B cell (primary cell): ENCODE data around the gene MAP4K1. TPM values are rescaled to one million over a fixed set of nuclear protein-coding genes. Genes with fewer than 3 reads are reported as not detected.

Experiments used
- ATAC-seq: fragments of 200-7000 bp; cut with Tn5 transposase; one replicate; pipeline ENCODE4 v1.10.0; 2021; ENCODE audit warnings: low read depth, mild to moderate bottlenecking, moderate number of reproducible peaks, moderate library complexity
- CTCF ChIA-PET: fragments of 350-600 bp; sonication (Branson Sonifier 250); formaldehyde crosslinking; loops from one replicate; lab custom pipeline; 2021; ENCODE audit warnings: antibody characterized with exemption, inconsistent platforms; lab: Charles Lee
- POLR2A ChIA-PET: fragments of 350-600 bp; sonication (Branson Sonifier 250); formaldehyde crosslinking; loops from one replicate; lab custom pipeline; 2021; ENCODE audit warnings: antibody characterized with exemption; lab: Charles Lee
- DNase-seq: peaks from one replicate; pipeline ENCODE4 v3.0.0; 2013
- H2AFZ ChIP-seq: 2 replicates; pipeline ENCODE4 v1.6.1; 2012; ENCODE audit warnings: mild to moderate bottlenecking, low read depth, low read length; ENCODE audit not compliant: insufficient read depth, poor library complexity, severe bottlenecking
- H3K27ac ChIP-seq, 2 donors: 1 replicate in 1 of 2; 2 replicates in 1 of 2; pipeline ENCODE4 v1.5.1; 2012 to 2013; ENCODE audit warnings: low read length in 2 of 2, mild to moderate bottlenecking in 2 of 2, moderate library complexity in 1 of 2
- H3K27me3 ChIP-seq, 4 experiments: fragments of 200-600 bp in 1 of 4; sonication (generic) in 1 of 4; replicated peaks in 1 of 4; 1 replicate in 2 of 4; 2 replicates in 2 of 4; pipeline versions ENCODE4 v1.6.1 to v1.7.0; 2013 to 2016; ENCODE audit warnings: low read length in 3 of 4, mild to moderate bottlenecking in 2 of 4, mixed read lengths in 1 of 4, moderate library complexity in 1 of 4; ENCODE audit not compliant: insufficient read depth in 4 of 4, control insufficient read depth in 3 of 4; ENCODE audit errors: control extremely low read depth in 1 of 4
- H3K36me3 ChIP-seq, 2 experiments: replicated peaks in 1 of 2; 1 replicate in 1 of 2; 2 replicates in 1 of 2; pipeline versions ENCODE4 v1.6.1 to v1.7.1; 2013; ENCODE audit warnings: low read length in 1 of 2; ENCODE audit not compliant: insufficient read depth in 2 of 2, control insufficient read depth in 1 of 2; ENCODE audit errors: control extremely low read depth in 1 of 2, extremely low read depth in 1 of 2
- H3K4me1 ChIP-seq, 2 donors: fragments of 200-600 bp in 1 of 2; sonication (generic) in 1 of 2; 1 replicate in 1 of 2; 2 replicates in 1 of 2; pipeline versions ENCODE4 v1.5.1 to v1.6.1; 2013 to 2017; ENCODE audit warnings: low read length in 2 of 2; ENCODE audit not compliant: control insufficient read depth in 2 of 2, insufficient read depth in 2 of 2
- H3K4me2 ChIP-seq: replicated peaks from 2 replicates; pipeline ENCODE3; 2012; ENCODE audit warnings: mild to moderate bottlenecking, low read depth, low read length; ENCODE audit not compliant: poor library complexity, severe bottlenecking
- H3K4me3 ChIP-seq, 5 experiments: fragments of 200-600 bp in 1 of 5; sonication (generic) in 1 of 5; 1 replicate in 3 of 5; 2 replicates in 2 of 5; pipeline versions ENCODE4 v1.5.1 to v1.7.0; 2011 to 2016; ENCODE audit warnings: low read length in 4 of 5, mild to moderate bottlenecking in 4 of 5, low read depth in 2 of 5, control low read depth in 1 of 5, moderate library complexity in 1 of 5; ENCODE audit not compliant: insufficient read depth in 1 of 5; ENCODE audit errors: control extremely low read depth in 1 of 5, extremely low read depth in 1 of 5
- H3K79me2 ChIP-seq: fragments of 200-600 bp; sonication (generic); one replicate; pipeline ENCODE4 v1.6.0; 2016; ENCODE audit warnings: low read length; ENCODE audit not compliant: control insufficient read depth, insufficient read depth
- H3K9ac ChIP-seq: fragments of 200-600 bp; sonication (generic); 2 replicates; pipeline ENCODE4 v1.6.1; 2017; ENCODE audit warnings: mild to moderate bottlenecking, low read length, moderate library complexity
- H3K9me3 ChIP-seq, 3 donors: one replicate each; pipeline versions ENCODE4 v1.6.1 to v1.7.1; 2013; ENCODE audit warnings: low read length in 2 of 3; ENCODE audit not compliant: control insufficient read depth in 2 of 3, insufficient read depth in 1 of 3; ENCODE audit errors: control extremely low read depth in 1 of 3
- H4K20me1 ChIP-seq: 2 replicates; pipeline ENCODE4 v1.6.0; 2012; ENCODE audit warnings: mild to moderate bottlenecking, low read length; ENCODE audit not compliant: insufficient read depth, control insufficient read depth, poor library complexity, severe bottlenecking
- H3K27ac Mint-ChIP-seq: one replicate; pipeline ENCODE4 v1.8.0; 2021; ENCODE audit warnings: mixed read lengths
- H3K27me3 Mint-ChIP-seq: one replicate; pipeline ENCODE4 v1.8.0; 2021; ENCODE audit warnings: mixed read lengths
- H3K4me1 Mint-ChIP-seq: one replicate; pipeline ENCODE4 v1.8.0; 2021; ENCODE audit warnings: mixed read lengths
- H3K4me3 Mint-ChIP-seq: one replicate; pipeline ENCODE4 v1.8.0; 2021; ENCODE audit warnings: mixed read lengths
- H3K9me3 Mint-ChIP-seq: one replicate; pipeline ENCODE4 v1.8.0; 2022; ENCODE audit warnings: mixed read lengths; ENCODE audit not compliant: insufficient read depth
- EZH2 ChIP-seq: IDR thresholded peaks from 2 replicates; pipeline ENCODE4 v1.6.1; 2012; ENCODE audit warnings: borderline replicate concordance, low read depth, mild to moderate bottlenecking, moderate library complexity, low read length; ENCODE audit not compliant: insufficient read depth, poor library complexity, severe bottlenecking
- WGBS: methylation state at CpG from one replicate; pipeline ENCODE4 v1.1.5; 2013; ENCODE audit warnings: missing lambda C conversion rate; ENCODE audit not compliant: insufficient coverage; 5-methylcytosine and 5-hydroxymethylcytosine counted together
- intact Hi-C: fragments of 100-400 bp; cut with micrococcal nuclease; formaldehyde crosslinking; loops from one replicate; pipeline ENCODE4 v1.10.0; 2022
- polyA plus RNA-seq: library from polyadenylated mRNA; depleted of rRNA; stranded (reverse); fragments of >200 nt; gene quantifications from 2 replicates; pipeline ENCODE4 v1.2.3, GENCODE V29; 2012
- total RNA-seq, 2 donors: library from RNA; stranded (reverse); fragments of 120-200 nt in 1 of 2; gene quantifications; 1 replicate in 1 of 2; 2 replicates in 1 of 2; pipeline versions ENCODE4 v1.2.3 to v1.2.4, GENCODE V29; 2013 to 2022
- TF ChIP-seq, protein P1 (sequence below): fragments of 200-600 bp; IDR thresholded peaks from one replicate; pipeline ENCODE4 v1.8.0; 2022; ENCODE audit warnings: antibody characterized with exemption, mild to moderate bottlenecking

MAP4K1 gene
- total and polyA plus RNA-seq, 2 donors (not counting 1 experiment from before 2014, with no cell fraction given), result 291 to 415 TPM

DNA sequence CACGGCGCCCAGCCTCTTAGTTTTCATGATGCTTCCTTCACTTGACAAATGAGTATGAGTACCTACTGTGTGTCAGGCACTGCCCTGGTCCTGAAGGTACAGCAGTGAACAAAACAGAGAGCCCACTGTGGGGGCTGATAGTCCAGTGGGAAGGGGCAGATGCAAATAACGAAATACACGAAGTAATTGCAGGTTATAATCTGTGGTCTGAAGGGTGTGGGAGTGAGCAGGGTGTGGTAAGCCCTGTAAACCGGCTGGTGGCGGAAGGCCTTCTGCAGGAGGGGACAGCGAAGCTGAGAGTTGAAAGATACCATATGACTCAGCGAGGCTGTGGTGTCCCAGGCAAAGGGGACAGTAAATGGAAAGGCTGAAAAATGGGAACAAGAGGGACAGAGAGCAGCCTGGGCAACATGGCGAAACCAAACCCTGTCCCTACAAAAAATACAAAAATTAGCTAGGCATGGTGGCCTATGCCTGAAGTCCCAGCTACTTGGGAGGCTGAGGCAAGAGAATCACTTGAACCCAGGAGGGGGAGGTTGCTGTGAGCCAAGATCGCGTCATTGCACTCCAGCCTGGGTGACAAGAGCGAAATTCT lies 60.5 kb downstream of the MAP4K1 start:
- 72% methylated on average over 9 of the region's 12 CpGs for WGBS
- Histone ChIP-seq H3K27me3 (no peaks in the 10 kb centered on the region), H3K4me3 (no peak overlapping the region), H2AFZ (peak overlapping the region; percentile 55), H3K79me2 (no peaks in the 10 kb centered on the region), H3K9me3 (peaks cover 0 to 6% (median 0%) of the 10 kb centered on the region in 3 donors), H3K4me1 (peaks cover 5 to 30% of the 10 kb centered on the region in 2 donors), H3K9ac (no peak overlapping the region), H3K27ac (no peak overlapping the region), H3K4me2 (peak overlapping the region; percentile 5), H4K20me1 (no peaks in the 10 kb centered on the region), H3K36me3 (no peaks in the 10 kb centered on the region)
- TF ChIP-seq EZH2, result no peak
- TF ChIP-seq, protein P1, sequence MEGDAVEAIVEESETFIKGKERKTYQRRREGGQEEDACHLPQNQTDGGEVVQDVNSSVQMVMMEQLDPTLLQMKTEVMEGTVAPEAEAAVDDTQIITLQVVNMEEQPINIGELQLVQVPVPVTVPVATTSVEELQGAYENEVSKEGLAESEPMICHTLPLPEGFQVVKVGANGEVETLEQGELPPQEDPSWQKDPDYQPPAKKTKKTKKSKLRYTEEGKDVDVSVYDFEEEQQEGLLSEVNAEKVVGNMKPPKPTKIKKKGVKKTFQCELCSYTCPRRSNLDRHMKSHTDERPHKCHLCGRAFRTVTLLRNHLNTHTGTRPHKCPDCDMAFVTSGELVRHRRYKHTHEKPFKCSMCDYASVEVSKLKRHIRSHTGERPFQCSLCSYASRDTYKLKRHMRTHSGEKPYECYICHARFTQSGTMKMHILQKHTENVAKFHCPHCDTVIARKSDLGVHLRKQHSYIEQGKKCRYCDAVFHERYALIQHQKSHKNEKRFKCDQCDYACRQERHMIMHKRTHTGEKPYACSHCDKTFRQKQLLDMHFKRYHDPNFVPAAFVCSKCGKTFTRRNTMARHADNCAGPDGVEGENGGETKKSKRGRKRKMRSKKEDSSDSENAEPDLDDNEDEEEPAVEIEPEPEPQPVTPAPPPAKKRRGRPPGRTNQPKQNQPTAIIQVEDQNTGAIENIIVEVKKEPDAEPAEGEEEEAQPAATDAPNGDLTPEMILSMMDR, result no peak
- intact Hi-C loops, result loop anchor here (5.0 kb wide), 2 partner anchors 60 to 75 kb away; partner anchors contain the start of genes EIF3K and MAP4K1
- Mint-ChIP-seq H3K27me3 (no peaks in the 10 kb centered on the region), H3K27ac (peak overlapping the region; percentile 73), H3K4me1 (peaks cover 41% of the 10 kb centered on the region), H3K4me3 (peak overlapping the region; percentile 27), H3K9me3 (no peaks in the 10 kb centered on the region)
- POLR2A ChIA-PET, result interaction anchor here (0.6 to 1.8 kb wide), 2 partner anchors 58 to 60 kb away, joined by 6 to 15 read pairs; partner anchors contain the start of gene MAP4K1
- CTCF ChIA-PET, result interaction anchor here (0.7 to 1.9 kb wide), 5 partner anchors 12 to 80 kb away, joined by 3 to 15 read pairs (median 5); partner anchors contain the start of gene MAP4K1
- peak; percentile 48 for ATAC-seq
- no peak for DNase-seq
